GM12878 (cell line): ENCODE results near the gene SSBP4. TPM values are rescaled to one million over a fixed set of nuclear protein-coding genes. Genes with fewer than 3 reads are reported as not detected.
A peak's percentile ranks its signal among the peaks of the same experiment; 100 is the strongest.

Experiments used
- ATF7 ChIP-seq: fragments of 450-650 bp; IDR thresholded peaks from 2 replicates; pipeline ENCODE4 v1.6.1; 2016; ENCODE audit warnings: low read depth, mild to moderate bottlenecking
- EED ChIP-seq: sonication (generic); IDR thresholded peaks from 2 replicates; pipeline ENCODE4 v1.6.1; 2016; ENCODE audit warnings: antibody characterized with exemption, low read depth
- FOXK2 ChIP-seq: fragments of 450-650 bp; IDR thresholded peaks from 2 replicates; pipeline ENCODE4 v1.6.1; 2017; ENCODE audit warnings: mild to moderate bottlenecking, moderate library complexity
- FOXM1 ChIP-seq: IDR thresholded peaks from 2 replicates; pipeline ENCODE4 v1.6.1; 2012; ENCODE audit warnings: low read depth, mild to moderate bottlenecking, inconsistent platforms, low read length, moderate library complexity
- GABPA ChIP-seq: IDR thresholded peaks from 2 replicates; pipeline ENCODE4 v1.6.1; 2014; ENCODE audit warnings: antibody characterized with exemption, low read depth, mild to moderate bottlenecking, inconsistent platforms
- KAT2A ChIP-seq: conservative IDR thresholded peaks from 2 replicates; pipeline ENCODE4 v1.6.1; 2011; ENCODE audit warnings: low read depth, low read length; ENCODE audit not compliant: control insufficient read depth
- MYC ChIP-seq: IDR thresholded peaks from 2 replicates; pipeline ENCODE4 v1.6.1; 2011; ENCODE audit warnings: mild to moderate bottlenecking, low read length, moderate library complexity, inconsistent platforms; ENCODE audit not compliant: insufficient read depth, insufficient replicate concordance, insufficient read length, severe bottlenecking
- NBN ChIP-seq: fragments of 450-650 bp; IDR thresholded peaks from 2 replicates; pipeline ENCODE4 v1.6.1; 2016
- NR2C2 ChIP-seq: IDR thresholded peaks from 2 replicates; pipeline ENCODE4 v1.6.1; 2011; ENCODE audit warnings: borderline replicate concordance, low read depth; ENCODE audit not compliant: control insufficient read depth, insufficient read length
- polyA plus RNA-seq, 11 experiments: library from polyadenylated mRNA; depleted of rRNA in 4 of 11; unstranded in 6 of 11; stranded (reverse) in 5 of 11; fragments of >200 nt; fragmentation: Nextera tagmentation in 4 of 11; fragmentation: Illumina TruSeq in 1 of 11; extraction: Ambion mirVana in 4 of 11; extraction: Trizol in 1 of 11; gene quantifications; 1 replicate in 1 of 11; 2 replicates in 10 of 11; pipeline versions ENCODE4 v1.2.1 to v1.2.3, GENCODE V29; 2011 to 2016; ENCODE audit warnings: inconsistent platforms in 2 of 11, missing spikeins in 2 of 11, low read depth in 1 of 11
- total RNA-seq, 4 experiments: library from RNA; depleted of rRNA in 3 of 4; stranded (reverse); fragments of >200 nt in 3 of 4; fragmentation: Illumina TruSeq in 1 of 4; extraction: Trizol in 1 of 4; gene quantifications; 2 replicates each; pipeline versions ENCODE4 v1.2.1 to v1.2.3, GENCODE V29; 2013 to 2021
- TF ChIP-seq, protein P1 (sequence below): fragments of 150-350 bp; IDR thresholded peaks from 2 replicates; pipeline ENCODE4 v1.6.1; 2014; ENCODE audit warnings: mild to moderate bottlenecking, low read depth, low read length
- TF ChIP-seq, protein P2 (sequence below): fragments of 450-650 bp; IDR thresholded peaks from 2 replicates; pipeline ENCODE4 v1.6.1; 2016; ENCODE audit warnings: mild to moderate bottlenecking, moderate library complexity, borderline replicate concordance
- TF ChIP-seq, protein P3 (sequence below): fragments of 150-350 bp; IDR thresholded peaks from 2 replicates; pipeline ENCODE4 v1.6.1; 2016; ENCODE audit warnings: low read depth, low read length
- TF ChIP-seq, protein P4 (sequence below): fragments of 450-650 bp; IDR thresholded peaks from 2 replicates; pipeline ENCODE4 v1.6.1; 2017; ENCODE audit warnings: mild to moderate bottlenecking, moderate library complexity

Gene SSBP4
- total and polyA plus RNA-seq, 10 of the 15 experiments (the other 5 are each of a cell fraction or from before 2014, with no cell fraction given) = 0.37 to 150 (median 38.9) TPM

DNA sequence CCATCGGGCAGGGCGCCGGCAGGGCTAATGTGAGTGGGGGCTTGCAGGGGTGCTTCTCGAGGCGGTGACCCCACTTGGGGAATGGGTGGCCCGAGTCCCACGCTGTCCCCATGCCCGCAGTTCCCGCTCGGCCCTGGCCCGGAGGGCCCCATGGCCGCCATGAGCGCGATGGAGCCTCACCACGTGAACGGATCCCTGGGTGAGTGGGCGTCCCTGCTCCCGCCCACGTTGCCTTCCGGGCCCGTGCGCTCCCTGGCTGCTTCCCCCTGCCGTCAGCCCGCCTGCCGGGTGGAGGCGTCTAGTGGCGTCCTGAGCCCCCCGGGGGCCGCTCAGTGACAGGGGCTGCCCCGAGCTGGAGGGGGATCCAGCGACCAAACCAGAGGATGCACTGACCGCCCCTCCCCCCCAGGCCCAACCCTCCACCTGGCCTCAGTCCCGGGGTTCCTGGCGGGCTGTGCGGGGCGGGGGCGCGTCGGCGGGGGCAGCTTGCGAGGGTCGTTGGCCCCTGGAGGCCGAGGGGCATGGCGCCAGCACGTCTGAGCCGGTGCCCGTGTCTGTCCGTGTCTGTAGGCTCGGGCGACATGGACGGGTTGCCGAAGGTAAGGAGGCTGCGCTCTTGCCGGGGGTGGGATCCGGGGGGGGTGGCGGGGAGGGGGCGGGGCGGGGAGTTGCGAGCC, 14.0 kb downstream of the SSBP4 start (continued):
- TF ChIP-seq GABPA = no peak
- TF ChIP-seq FOXK2 = no peak
- TF ChIP-seq, protein P1, sequence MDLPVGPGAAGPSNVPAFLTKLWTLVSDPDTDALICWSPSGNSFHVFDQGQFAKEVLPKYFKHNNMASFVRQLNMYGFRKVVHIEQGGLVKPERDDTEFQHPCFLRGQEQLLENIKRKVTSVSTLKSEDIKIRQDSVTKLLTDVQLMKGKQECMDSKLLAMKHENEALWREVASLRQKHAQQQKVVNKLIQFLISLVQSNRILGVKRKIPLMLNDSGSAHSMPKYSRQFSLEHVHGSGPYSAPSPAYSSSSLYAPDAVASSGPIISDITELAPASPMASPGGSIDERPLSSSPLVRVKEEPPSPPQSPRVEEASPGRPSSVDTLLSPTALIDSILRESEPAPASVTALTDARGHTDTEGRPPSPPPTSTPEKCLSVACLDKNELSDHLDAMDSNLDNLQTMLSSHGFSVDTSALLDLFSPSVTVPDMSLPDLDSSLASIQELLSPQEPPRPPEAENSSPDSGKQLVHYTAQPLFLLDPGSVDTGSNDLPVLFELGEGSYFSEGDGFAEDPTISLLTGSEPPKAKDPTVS = no peak
- TF ChIP-seq ATF7 = peak; percentile 68
- no peak for TF ChIP-seq FOXM1
- peak; percentile 89 for TF ChIP-seq MYC
- TF ChIP-seq, protein P2, sequence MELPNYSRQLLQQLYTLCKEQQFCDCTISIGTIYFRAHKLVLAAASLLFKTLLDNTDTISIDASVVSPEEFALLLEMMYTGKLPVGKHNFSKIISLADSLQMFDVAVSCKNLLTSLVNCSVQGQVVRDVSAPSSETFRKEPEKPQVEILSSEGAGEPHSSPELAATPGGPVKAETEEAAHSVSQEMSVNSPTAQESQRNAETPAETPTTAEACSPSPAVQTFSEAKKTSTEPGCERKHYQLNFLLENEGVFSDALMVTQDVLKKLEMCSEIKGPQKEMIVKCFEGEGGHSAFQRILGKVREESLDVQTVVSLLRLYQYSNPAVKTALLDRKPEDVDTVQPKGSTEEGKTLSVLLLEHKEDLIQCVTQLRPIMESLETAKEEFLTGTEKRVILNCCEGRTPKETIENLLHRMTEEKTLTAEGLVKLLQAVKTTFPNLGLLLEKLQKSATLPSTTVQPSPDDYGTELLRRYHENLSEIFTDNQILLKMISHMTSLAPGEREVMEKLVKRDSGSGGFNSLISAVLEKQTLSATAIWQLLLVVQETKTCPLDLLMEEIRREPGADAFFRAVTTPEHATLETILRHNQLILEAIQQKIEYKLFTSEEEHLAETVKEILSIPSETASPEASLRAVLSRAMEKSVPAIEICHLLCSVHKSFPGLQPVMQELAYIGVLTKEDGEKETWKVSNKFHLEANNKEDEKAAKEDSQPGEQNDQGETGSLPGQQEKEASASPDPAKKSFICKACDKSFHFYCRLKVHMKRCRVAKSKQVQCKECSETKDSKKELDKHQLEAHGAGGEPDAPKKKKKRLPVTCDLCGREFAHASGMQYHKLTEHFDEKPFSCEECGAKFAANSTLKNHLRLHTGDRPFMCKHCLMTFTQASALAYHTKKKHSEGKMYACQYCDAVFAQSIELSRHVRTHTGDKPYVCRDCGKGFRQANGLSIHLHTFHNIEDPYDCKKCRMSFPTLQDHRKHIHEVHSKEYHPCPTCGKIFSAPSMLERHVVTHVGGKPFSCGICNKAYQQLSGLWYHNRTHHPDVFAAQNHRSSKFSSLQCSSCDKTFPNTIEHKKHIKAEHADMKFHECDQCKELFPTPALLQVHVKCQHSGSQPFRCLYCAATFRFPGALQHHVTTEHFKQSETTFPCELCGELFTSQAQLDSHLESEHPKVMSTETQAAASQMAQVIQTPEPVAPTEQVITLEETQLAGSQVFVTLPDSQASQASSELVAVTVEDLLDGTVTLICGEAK = no peak
- TF ChIP-seq, protein P3, sequence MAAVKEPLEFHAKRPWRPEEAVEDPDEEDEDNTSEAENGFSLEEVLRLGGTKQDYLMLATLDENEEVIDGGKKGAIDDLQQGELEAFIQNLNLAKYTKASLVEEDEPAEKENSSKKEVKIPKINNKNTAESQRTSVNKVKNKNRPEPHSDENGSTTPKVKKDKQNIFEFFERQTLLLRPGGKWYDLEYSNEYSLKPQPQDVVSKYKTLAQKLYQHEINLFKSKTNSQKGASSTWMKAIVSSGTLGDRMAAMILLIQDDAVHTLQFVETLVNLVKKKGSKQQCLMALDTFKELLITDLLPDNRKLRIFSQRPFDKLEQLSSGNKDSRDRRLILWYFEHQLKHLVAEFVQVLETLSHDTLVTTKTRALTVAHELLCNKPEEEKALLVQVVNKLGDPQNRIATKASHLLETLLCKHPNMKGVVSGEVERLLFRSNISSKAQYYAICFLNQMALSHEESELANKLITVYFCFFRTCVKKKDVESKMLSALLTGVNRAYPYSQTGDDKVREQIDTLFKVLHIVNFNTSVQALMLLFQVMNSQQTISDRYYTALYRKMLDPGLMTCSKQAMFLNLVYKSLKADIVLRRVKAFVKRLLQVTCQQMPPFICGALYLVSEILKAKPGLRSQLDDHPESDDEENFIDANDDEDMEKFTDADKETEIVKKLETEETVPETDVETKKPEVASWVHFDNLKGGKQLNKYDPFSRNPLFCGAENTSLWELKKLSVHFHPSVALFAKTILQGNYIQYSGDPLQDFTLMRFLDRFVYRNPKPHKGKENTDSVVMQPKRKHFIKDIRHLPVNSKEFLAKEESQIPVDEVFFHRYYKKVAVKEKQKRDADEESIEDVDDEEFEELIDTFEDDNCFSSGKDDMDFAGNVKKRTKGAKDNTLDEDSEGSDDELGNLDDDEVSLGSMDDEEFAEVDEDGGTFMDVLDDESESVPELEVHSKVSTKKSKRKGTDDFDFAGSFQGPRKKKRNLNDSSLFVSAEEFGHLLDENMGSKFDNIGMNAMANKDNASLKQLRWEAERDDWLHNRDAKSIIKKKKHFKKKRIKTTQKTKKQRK = no peak
- TF ChIP-seq NR2C2 = no peak
- no peak for TF ChIP-seq EED
- TF ChIP-seq KAT2A = no peak
- peak; percentile 70; the same call in 1 of the 2 replicates for TF ChIP-seq NBN
- TF ChIP-seq, protein P4, sequence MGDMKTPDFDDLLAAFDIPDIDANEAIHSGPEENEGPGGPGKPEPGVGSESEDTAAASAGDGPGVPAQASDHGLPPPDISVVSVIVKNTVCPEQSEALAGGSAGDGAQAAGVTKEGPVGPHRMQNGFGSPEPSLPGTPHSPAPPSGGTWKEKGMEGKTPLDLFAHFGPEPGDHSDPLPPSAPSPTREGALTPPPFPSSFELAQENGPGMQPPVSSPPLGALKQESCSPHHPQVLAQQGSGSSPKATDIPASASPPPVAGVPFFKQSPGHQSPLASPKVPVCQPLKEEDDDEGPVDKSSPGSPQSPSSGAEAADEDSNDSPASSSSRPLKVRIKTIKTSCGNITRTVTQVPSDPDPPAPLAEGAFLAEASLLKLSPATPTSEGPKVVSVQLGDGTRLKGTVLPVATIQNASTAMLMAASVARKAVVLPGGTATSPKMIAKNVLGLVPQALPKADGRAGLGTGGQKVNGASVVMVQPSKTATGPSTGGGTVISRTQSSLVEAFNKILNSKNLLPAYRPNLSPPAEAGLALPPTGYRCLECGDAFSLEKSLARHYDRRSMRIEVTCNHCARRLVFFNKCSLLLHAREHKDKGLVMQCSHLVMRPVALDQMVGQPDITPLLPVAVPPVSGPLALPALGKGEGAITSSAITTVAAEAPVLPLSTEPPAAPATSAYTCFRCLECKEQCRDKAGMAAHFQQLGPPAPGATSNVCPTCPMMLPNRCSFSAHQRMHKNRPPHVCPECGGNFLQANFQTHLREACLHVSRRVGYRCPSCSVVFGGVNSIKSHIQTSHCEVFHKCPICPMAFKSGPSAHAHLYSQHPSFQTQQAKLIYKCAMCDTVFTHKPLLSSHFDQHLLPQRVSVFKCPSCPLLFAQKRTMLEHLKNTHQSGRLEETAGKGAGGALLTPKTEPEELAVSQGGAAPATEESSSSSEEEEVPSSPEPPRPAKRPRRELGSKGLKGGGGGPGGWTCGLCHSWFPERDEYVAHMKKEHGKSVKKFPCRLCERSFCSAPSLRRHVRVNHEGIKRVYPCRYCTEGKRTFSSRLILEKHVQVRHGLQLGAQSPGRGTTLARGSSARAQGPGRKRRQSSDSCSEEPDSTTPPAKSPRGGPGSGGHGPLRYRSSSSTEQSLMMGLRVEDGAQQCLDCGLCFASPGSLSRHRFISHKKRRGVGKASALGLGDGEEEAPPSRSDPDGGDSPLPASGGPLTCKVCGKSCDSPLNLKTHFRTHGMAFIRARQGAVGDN = peak; percentile 91
- TF ChIP-seq, all 136 proteins: peak for 37
